H1 (cell line): ENCODE results near the gene UBE3B. TPM values are rescaled to one million over a fixed set of nuclear protein-coding genes. Genes with fewer than 3 reads are reported as not detected.

Source experiments
- CEBPB ChIP-seq: IDR thresholded peaks from 2 replicates; pipeline ENCODE4 v1.6.1; 2012; ENCODE audit warnings: low read depth, low read length
- MAFK ChIP-seq: IDR thresholded peaks from 2 replicates; pipeline ENCODE4 v1.6.1; 2012; ENCODE audit warnings: low read depth, mild to moderate bottlenecking, improper control_type of control experiment, low read length
- RAD21 ChIP-seq, 2 experiments: IDR thresholded peaks in 1 of 2; conservative IDR thresholded peaks in 1 of 2; 2 replicates each; pipeline ENCODE4 v1.6.1; 2011; ENCODE audit warnings: low read depth in 2 of 2, low read length in 2 of 2, improper control_type of control experiment in 1 of 2, inconsistent platforms in 1 of 2, mild to moderate bottlenecking in 1 of 2, moderate library complexity in 1 of 2
- polyA plus RNA-seq, 7 experiments: library from polyadenylated mRNA; depleted of rRNA in 3 of 7; stranded (reverse) in 5 of 7; unstranded in 2 of 7; fragments of >200 nt in 5 of 7; fragments of 200-250 nt in 2 of 7; gene quantifications; 1 replicate in 5 of 7; 2 replicates in 1 of 7; 4 replicates in 1 of 7; pipeline versions ENCODE4 v1.2.1 to v1.2.3, GENCODE V29; 2011 to 2013; ENCODE audit warnings: missing spikeins in 2 of 7, mixed read lengths in 2 of 7
- total RNA-seq: library from RNA; stranded (reverse); fragmentation: NEBNext Ultra II Directional; extraction: Animal tissue kit (Norgen Biotek cat#: 25700); gene quantifications from 2 replicates; pipeline ENCODE4 v1.2.1, GENCODE V29; 2021

Gene UBE3B
- total and polyA plus RNA-seq, 2 of the 8 experiments (the other 6 are each of a cell fraction or from before 2014, with no cell fraction given): 14.0 to 21.1 TPM

DNA sequence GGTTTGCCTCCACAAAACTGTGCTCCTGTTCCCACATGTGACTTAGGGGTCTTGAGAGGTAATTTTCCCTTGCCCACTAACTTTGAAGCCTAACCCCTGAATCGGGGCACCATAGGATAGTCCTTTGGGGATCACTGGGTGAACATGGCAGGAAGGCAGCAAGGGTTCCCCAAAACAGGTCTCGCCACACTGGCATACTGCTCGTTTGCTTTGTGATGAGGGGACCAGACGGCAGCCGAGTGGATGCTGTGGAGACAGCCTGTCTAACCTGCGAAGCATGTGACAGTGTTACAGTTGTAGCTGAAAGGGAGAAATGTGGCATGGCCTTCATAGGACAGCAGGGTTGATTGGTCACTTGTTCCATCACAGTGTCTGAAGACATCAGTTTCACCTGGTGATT is 42.4 kb downstream of the UBE3B start (continued):
- TF ChIP-seq RAD21 (IDR thresholded peaks at IDR 0.05 in 1 of 2, conservative IDR thresholded peaks at IDR 0.05 in 1 of 2; ENCODE audit: low read depth in 2 of 2, low read length in 2 of 2) (no peak), CEBPB (no peak), MAFK (no peak)
- TF ChIP-seq, all 59 proteins: peak for 0
